Measurements from ENCODE around the gene RNU5B-1. TPM values are rescaled to one million over a fixed set of nuclear protein-coding genes. Genes with fewer than 3 reads are reported as not detected.

Gene RNU5B-1
- total RNA-seq, 2 experiments from 2014 or later, result not detected

- Histone ChIP-seq H3K27ac (ENCODE audit: low read depth, low read length, poor library complexity, severe bottlenecking) (no peak overlapping the region), H3K79me2 (ENCODE audit: insufficient read depth, low read depth, low read length) (no peaks in the 10 kb centered on the region), H4K20me1 (ENCODE audit: insufficient read depth, low read length) (no peaks in the 10 kb centered on the region), H3K9me2 (ENCODE audit: insufficient read depth, low read length) (no peaks in the 10 kb centered on the region), H2AFZ (ENCODE audit: low read length) (no peak overlapping the region), H3K4me3 (ENCODE audit: low read depth, low read length, poor library complexity, severe bottlenecking) (no peak overlapping the region), H3K36me3 (ENCODE audit: insufficient read depth, low read length) (no peaks in the 10 kb centered on the region), H3K4me2 (ENCODE audit: low read length) (no peak overlapping the region), H3K4me1 (ENCODE audit: insufficient read depth, low read length, poor library complexity, severe bottlenecking) (peaks cover 7% of the 10 kb centered on the region), H3K9me3 (ENCODE audit: low read length) (no peaks in the 10 kb centered on the region)
- DNase-seq (ENCODE audit: low spot score), result no peak
- CTCF ChIA-PET (ENCODE audit: unreplicated experiment), result no interaction called here
- BruUV-seq (replicated peaks), result no TSS peak
- intact Hi-C loops (cut with micrococcal nuclease; ENCODE audit: unreplicated experiment), result no loop called here
- no peak for TF ChIP-seq CTCF (conservative IDR thresholded peaks at IDR 0.05; ENCODE audit: low read length)
- no peak for TF ChIP-seq EZH2phosphoT487 (IDR thresholded peaks at IDR 0.05; ENCODE audit: borderline replicate concordance, low read depth, low read length)
- POLR2A ChIA-PET, result no interaction called here
Measured at GRCh38 chr15:65339416-65339815, 34.9 kb downstream of the RNU5B-1 start.

DNA sequence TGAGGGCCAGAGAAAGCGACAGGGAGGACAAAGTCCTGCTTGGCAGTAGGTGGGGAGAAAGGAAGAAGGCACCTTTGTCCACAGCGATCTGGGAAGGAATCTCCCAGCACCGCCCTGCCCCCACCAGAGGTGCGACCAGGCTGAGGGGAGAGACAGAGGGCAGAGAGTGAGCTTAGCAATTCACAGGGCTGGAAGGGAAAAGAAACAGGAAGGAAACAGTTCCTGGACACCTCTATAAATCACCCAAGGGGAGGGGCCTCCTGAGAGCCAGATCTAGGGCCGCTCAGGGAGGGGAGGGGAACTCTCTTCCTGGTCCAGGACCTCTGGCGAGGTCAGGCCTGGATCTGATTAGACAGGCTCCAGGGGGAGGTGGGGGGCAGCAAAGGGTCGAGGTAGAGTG lies 35.4 kb downstream of the RNU5B-1 start:
- H3K27ac ChIP-seq (ENCODE audit: low read depth, low read length, poor library complexity, severe bottlenecking), result no peak overlapping the region
- BruUV-seq (replicated peaks), result no TSS peak
- H3K79me2 ChIP-seq (ENCODE audit: insufficient read depth, low read depth, low read length), result no peaks in the 10 kb centered on the region
- no peak for TF ChIP-seq EZH2phosphoT487 (IDR thresholded peaks at IDR 0.05; ENCODE audit: borderline replicate concordance, low read depth, low read length)
- TF ChIP-seq CTCF (conservative IDR thresholded peaks at IDR 0.05; ENCODE audit: low read length), result no peak
- intact Hi-C loops (cut with micrococcal nuclease; ENCODE audit: unreplicated experiment), result no loop called here
- H2AFZ ChIP-seq (ENCODE audit: low read length), result no peak overlapping the region
- H3K4me3 ChIP-seq (ENCODE audit: low read depth, low read length, poor library complexity, severe bottlenecking), result no peak overlapping the region
- no peak overlapping the region for H3K4me2 ChIP-seq (ENCODE audit: low read length)
- no peaks in the 10 kb centered on the region for H4K20me1 ChIP-seq (ENCODE audit: insufficient read depth, low read length)
- no peaks in the 10 kb centered on the region for H3K36me3 ChIP-seq (ENCODE audit: insufficient read depth, low read length)
- CTCF ChIA-PET (ENCODE audit: unreplicated experiment), result no interaction called here
- DNase-seq (ENCODE audit: low spot score), result no peak
- H3K9me2 ChIP-seq (ENCODE audit: insufficient read depth, low read length), result no peaks in the 10 kb centered on the region
- POLR2A ChIA-PET, result interaction anchor here (0.5 kb wide), 1 partner anchor 189 kb away, joined by 6 read pairs; no protein-coding TSS in a partner anchor
- H3K9me3 ChIP-seq (ENCODE audit: low read length), result no peaks in the 10 kb centered on the region
- H3K4me1 ChIP-seq (ENCODE audit: insufficient read depth, low read length, poor library complexity, severe bottlenecking), result peaks cover 7% of the 10 kb centered on the region

DNA sequence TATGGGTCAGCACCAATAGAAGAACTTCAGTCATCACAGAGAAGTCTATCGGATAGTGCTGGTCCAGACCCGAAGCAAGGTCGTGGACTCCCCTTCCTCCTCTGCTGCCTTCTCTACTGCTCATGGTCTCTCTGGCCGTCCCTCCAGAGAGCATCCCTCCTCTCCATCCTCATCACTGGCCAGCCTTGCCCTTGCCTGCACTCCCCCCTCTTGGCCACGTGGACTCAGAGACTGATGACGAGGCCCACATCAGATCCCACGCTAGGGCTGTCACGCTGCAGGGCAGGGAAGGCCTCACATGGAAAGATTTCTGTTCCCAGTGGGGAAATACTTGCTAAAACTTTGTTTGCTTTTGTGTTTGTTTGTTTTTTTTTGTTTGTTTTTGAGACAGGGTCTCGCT lies 38.0 kb downstream of the RNU5B-1 start:
- no peak for TF ChIP-seq CTCF (conservative IDR thresholded peaks at IDR 0.05; ENCODE audit: low read length)
- TF ChIP-seq EZH2phosphoT487 (IDR thresholded peaks at IDR 0.05; ENCODE audit: borderline replicate concordance, low read depth, low read length), result no peak
- intact Hi-C loops (cut with micrococcal nuclease; ENCODE audit: unreplicated experiment), result no loop called here
- Histone ChIP-seq H3K36me3 (ENCODE audit: insufficient read depth, low read length) (no peaks in the 10 kb centered on the region), H3K4me2 (ENCODE audit: low read length) (no peak overlapping the region), H3K9me3 (ENCODE audit: low read length) (no peaks in the 10 kb centered on the region), H4K20me1 (ENCODE audit: insufficient read depth, low read length) (no peaks in the 10 kb centered on the region), H3K79me2 (ENCODE audit: insufficient read depth, low read depth, low read length) (no peaks in the 10 kb centered on the region), H3K27ac (ENCODE audit: low read depth, low read length, poor library complexity, severe bottlenecking) (no peak overlapping the region), H3K4me1 (ENCODE audit: insufficient read depth, low read length, poor library complexity, severe bottlenecking) (peaks cover under 1% of the 10 kb centered on the region), H2AFZ (ENCODE audit: low read length) (no peak overlapping the region), H3K4me3 (ENCODE audit: low read depth, low read length, poor library complexity, severe bottlenecking) (no peak overlapping the region), H3K9me2 (ENCODE audit: insufficient read depth, low read length) (no peaks in the 10 kb centered on the region)
- no peak for DNase-seq (ENCODE audit: low spot score)
- no TSS peak for BruUV-seq (replicated peaks)
- CTCF ChIA-PET (ENCODE audit: unreplicated experiment), result no interaction called here
- POLR2A ChIA-PET, result no interaction called here

Data from OCI-LY7 (cell line).